ENCODE data around the gene NPAS3. TPM values are rescaled to one million over a fixed set of nuclear protein-coding genes. Genes with fewer than 3 reads are reported as not detected.

NPAS3 gene
- total RNA-seq, 1 experiment from 2014 or later, result not detected

DNA sequence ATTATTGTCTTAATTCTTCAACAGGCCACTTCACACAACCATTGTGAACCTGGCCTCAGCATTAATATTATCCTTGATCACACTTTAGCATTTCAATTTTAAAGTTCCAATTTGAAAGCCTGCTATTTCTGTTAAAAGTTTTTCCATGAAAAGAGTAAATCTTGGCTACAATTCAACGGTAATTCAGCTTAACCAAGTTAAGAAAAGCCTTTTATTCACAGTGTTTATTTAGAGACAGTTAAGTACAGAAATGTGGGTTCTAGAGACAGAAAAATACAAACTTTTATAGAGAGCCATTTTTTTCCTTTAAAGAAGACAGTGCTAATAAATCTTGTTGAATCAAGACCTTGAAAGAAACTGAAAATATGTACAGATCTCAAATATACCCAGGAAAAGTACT is 103.9 kb downstream of the NPAS3 start (continued):
- TF ChIP-seq RAD21 (IDR thresholded peaks at IDR 0.05; ENCODE audit: low read depth), result no peak

DNA sequence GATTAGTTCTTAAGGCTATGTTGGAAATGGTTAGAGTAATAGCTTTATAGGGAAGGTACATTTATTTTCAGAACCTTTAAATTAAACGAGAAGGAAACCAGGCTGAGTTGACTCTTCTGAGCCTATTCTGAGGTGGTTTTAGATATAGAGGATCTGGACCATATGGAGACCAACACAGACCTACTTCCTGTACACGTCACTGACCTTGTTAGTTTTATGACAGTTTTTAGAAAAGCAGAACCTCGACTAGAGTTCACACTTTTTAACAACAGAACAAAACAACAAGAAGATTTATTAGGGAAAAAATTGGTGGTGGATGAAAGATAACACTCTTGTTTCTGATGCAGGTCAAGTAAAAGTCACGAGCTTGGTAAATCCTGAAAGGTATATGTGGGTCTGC is 107.1 kb downstream of the NPAS3 start:
- DNase-seq (ENCODE audit: low read depth, low spot score) (no peak), ATAC-seq (no peak)
- no peak overlapping the region for H3K27ac ChIP-seq (ENCODE audit: low read depth, low read length)
- no peak overlapping the region for H3K9ac ChIP-seq (ENCODE audit: low read length)
- H3K4me1 ChIP-seq (ENCODE audit: control insufficient read depth in 1 of 2, insufficient read depth in 2 of 2, low read length in 2 of 2), result no peaks in the 10 kb centered on the region
- H3K9me3 ChIP-seq (ENCODE audit: control insufficient read depth in 1 of 2, insufficient read depth in 1 of 2, low read depth in 1 of 2, low read length in 2 of 2), result peaks cover 0 to 3% of the 10 kb centered on the region in 2 experiments; a peak in 1 of 4 replicates
- intact Hi-C loops (cut with micrococcal nuclease), result no loop called here
- no peaks in the 10 kb centered on the region for H4K20me1 ChIP-seq (ENCODE audit: insufficient read depth)
- no TSS peak for BruUV-seq (replicated peaks)
- H3K4me3 ChIP-seq (replicated peaks in 1 of 2; ENCODE audit: low read depth in 1 of 2, low read length in 2 of 2), result no peak overlapping the region
- H2AFZ ChIP-seq (ENCODE audit: low read depth, low read length, poor library complexity, severe bottlenecking), result no peak overlapping the region
- H3K79me2 ChIP-seq (ENCODE audit: insufficient read depth, low read length), result no peaks in the 10 kb centered on the region
- ChIA-PET RAD21 (ENCODE audit: low non-redundant PET in 1 of 2, low total read pairs in 2 of 2, uncharacterized antibody in 2 of 2, unreplicated experiment in 2 of 2) (no interaction called here), POLR2A (no interaction called here), CTCF (no interaction called here)
- no peaks in the 10 kb centered on the region for H3K9me2 ChIP-seq (ENCODE audit: insufficient read depth)
- no peaks in the 10 kb centered on the region for H3K27me3 ChIP-seq (ENCODE audit: insufficient read depth, low read length)
- no peak overlapping the region for H3K4me2 ChIP-seq (ENCODE audit: low read length)
- no peaks in the 10 kb centered on the region for H3K36me3 ChIP-seq (ENCODE audit: control insufficient read depth in 1 of 2, insufficient read depth in 2 of 2, low read length in 2 of 2)
- TF ChIP-seq CEBPB (IDR thresholded peaks at IDR 0.05; ENCODE audit: low read depth) (no peak), EZH2 (IDR thresholded peaks at IDR 0.05) (no peak), SP1 (IDR thresholded peaks at IDR 0.05; ENCODE audit: low read depth) (no peak), ZFX (IDR thresholded peaks at IDR 0.05) (no peak), ZNF274 (IDR thresholded peaks at IDR 0.05; ENCODE audit: low read depth, low read length) (no peak), TCF7L2 (IDR thresholded peaks at IDR 0.05; ENCODE audit: borderline replicate concordance, extremely low read depth, insufficient read depth, insufficient read length) (no peak), CBX3 (IDR thresholded peaks at IDR 0.05; ENCODE audit: low read depth) (no peak), JUND (IDR thresholded peaks at IDR 0.05) (no peak), ELF1 (IDR thresholded peaks at IDR 0.05; ENCODE audit: borderline replicate concordance, low read depth) (no peak), EZH2phosphoT487 (IDR thresholded peaks at IDR 0.05; ENCODE audit: borderline replicate concordance) (no peak), POLR2AphosphoS5 (IDR thresholded peaks at IDR 0.05; ENCODE audit: low read depth, low read length) (no peak)
- TF ChIP-seq, protein P1, sequence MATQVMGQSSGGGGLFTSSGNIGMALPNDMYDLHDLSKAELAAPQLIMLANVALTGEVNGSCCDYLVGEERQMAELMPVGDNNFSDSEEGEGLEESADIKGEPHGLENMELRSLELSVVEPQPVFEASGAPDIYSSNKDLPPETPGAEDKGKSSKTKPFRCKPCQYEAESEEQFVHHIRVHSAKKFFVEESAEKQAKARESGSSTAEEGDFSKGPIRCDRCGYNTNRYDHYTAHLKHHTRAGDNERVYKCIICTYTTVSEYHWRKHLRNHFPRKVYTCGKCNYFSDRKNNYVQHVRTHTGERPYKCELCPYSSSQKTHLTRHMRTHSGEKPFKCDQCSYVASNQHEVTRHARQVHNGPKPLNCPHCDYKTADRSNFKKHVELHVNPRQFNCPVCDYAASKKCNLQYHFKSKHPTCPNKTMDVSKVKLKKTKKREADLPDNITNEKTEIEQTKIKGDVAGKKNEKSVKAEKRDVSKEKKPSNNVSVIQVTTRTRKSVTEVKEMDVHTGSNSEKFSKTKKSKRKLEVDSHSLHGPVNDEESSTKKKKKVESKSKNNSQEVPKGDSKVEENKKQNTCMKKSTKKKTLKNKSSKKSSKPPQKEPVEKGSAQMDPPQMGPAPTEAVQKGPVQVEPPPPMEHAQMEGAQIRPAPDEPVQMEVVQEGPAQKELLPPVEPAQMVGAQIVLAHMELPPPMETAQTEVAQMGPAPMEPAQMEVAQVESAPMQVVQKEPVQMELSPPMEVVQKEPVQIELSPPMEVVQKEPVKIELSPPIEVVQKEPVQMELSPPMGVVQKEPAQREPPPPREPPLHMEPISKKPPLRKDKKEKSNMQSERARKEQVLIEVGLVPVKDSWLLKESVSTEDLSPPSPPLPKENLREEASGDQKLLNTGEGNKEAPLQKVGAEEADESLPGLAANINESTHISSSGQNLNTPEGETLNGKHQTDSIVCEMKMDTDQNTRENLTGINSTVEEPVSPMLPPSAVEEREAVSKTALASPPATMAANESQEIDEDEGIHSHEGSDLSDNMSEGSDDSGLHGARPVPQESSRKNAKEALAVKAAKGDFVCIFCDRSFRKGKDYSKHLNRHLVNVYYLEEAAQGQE (IDR thresholded peaks at IDR 0.05; ENCODE audit: low read depth), result no peak
- TF ChIP-seq, protein P2, sequence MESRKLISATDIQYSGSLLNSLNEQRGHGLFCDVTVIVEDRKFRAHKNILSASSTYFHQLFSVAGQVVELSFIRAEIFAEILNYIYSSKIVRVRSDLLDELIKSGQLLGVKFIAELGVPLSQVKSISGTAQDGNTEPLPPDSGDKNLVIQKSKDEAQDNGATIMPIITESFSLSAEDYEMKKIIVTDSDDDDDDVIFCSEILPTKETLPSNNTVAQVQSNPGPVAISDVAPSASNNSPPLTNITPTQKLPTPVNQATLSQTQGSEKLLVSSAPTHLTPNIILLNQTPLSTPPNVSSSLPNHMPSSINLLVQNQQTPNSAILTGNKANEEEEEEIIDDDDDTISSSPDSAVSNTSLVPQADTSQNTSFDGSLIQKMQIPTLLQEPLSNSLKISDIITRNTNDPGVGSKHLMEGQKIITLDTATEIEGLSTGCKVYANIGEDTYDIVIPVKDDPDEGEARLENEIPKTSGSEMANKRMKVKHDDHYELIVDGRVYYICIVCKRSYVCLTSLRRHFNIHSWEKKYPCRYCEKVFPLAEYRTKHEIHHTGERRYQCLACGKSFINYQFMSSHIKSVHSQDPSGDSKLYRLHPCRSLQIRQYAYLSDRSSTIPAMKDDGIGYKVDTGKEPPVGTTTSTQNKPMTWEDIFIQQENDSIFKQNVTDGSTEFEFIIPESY (IDR thresholded peaks at IDR 0.05; ENCODE audit: extremely low read depth, insufficient replicate concordance, low read length), result no peak
- TF ChIP-seq, protein P3, sequence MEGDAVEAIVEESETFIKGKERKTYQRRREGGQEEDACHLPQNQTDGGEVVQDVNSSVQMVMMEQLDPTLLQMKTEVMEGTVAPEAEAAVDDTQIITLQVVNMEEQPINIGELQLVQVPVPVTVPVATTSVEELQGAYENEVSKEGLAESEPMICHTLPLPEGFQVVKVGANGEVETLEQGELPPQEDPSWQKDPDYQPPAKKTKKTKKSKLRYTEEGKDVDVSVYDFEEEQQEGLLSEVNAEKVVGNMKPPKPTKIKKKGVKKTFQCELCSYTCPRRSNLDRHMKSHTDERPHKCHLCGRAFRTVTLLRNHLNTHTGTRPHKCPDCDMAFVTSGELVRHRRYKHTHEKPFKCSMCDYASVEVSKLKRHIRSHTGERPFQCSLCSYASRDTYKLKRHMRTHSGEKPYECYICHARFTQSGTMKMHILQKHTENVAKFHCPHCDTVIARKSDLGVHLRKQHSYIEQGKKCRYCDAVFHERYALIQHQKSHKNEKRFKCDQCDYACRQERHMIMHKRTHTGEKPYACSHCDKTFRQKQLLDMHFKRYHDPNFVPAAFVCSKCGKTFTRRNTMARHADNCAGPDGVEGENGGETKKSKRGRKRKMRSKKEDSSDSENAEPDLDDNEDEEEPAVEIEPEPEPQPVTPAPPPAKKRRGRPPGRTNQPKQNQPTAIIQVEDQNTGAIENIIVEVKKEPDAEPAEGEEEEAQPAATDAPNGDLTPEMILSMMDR (IDR thresholded peaks at IDR 0.05 in 2 of 3, conservative IDR thresholded peaks at IDR 0.05 in 1 of 3; ENCODE audit: borderline replicate concordance in 1 of 3, insufficient read depth in 1 of 3, low read depth in 2 of 3, low read length in 2 of 3), result no peak
